Smooth muscle cell (in vitro differentiated cells): ENCODE results near the gene TBXAS1. TPM values are rescaled to one million over a fixed set of nuclear protein-coding genes. Genes with fewer than 3 reads are reported as not detected.

Source experiments
- DNase-seq: peaks from one replicate; lab custom pipeline; 2025; ENCODE audit not compliant: unreplicated experiment; lab: John Stamatoyannopoulos, UW
- H2AFZ ChIP-seq: fragments of 200-600 bp; sonication (generic); 2 replicates; pipeline ENCODE4 v1.6.0; 2016; ENCODE audit warnings: antibody characterized with exemption, low read depth, mild to moderate bottlenecking
- H3F3A ChIP-seq: fragments of 200-600 bp; sonication (generic); 2 replicates; pipeline ENCODE4 v1.6.0; 2017; ENCODE audit warnings: antibody characterized with exemption, low read depth
- H3K27ac ChIP-seq: fragments of 200-600 bp; sonication (generic); 2 replicates; pipeline ENCODE4 v1.5.1; 2016; ENCODE audit warnings: low read depth, mild to moderate bottlenecking
- H3K27me3 ChIP-seq: fragments of 200-600 bp; sonication (generic); 2 replicates; pipeline ENCODE4 v1.6.1; 2016; ENCODE audit warnings: low read depth, mild to moderate bottlenecking
- H3K36me3 ChIP-seq: fragments of 200-600 bp; sonication (generic); 2 replicates; pipeline ENCODE4 v1.5.1; 2016; ENCODE audit warnings: low read depth
- H3K4me1 ChIP-seq: fragments of 200-600 bp; sonication (generic); 2 replicates; pipeline ENCODE4 v1.5.1; 2016; ENCODE audit warnings: low read depth
- H3K4me2 ChIP-seq: fragments of 200-600 bp; sonication (generic); 2 replicates; pipeline ENCODE4 v1.6.0; 2016; ENCODE audit warnings: mild to moderate bottlenecking
- H3K4me3 ChIP-seq: fragments of 200-600 bp; sonication (generic); 2 replicates; pipeline ENCODE4 v1.5.1; 2016; ENCODE audit warnings: mild to moderate bottlenecking
- H3K79me2 ChIP-seq: fragments of 200-600 bp; sonication (generic); 2 replicates; pipeline ENCODE4 v1.6.0; 2016; ENCODE audit warnings: low read depth, mild to moderate bottlenecking
- H3K9ac ChIP-seq: fragments of 200-600 bp; sonication (generic); 2 replicates; pipeline ENCODE4 v1.6.0; 2016; ENCODE audit warnings: low read depth
- H3K9me3 ChIP-seq: fragments of 200-600 bp; sonication (generic); replicated peaks from 2 replicates; pipeline ENCODE4 v1.5.1; 2016; ENCODE audit warnings: low read depth
- H4K20me1 ChIP-seq: fragments of 200-600 bp; sonication (generic); 2 replicates; pipeline ENCODE4 v1.6.0; 2016; ENCODE audit warnings: low read depth
- CTCF ChIP-seq: fragments of 200-600 bp; sonication (generic); IDR thresholded peaks from 2 replicates; pipeline ENCODE4 v1.5.1; 2017; ENCODE audit warnings: borderline replicate concordance, mild to moderate bottlenecking, antibody characterized with exemption; ENCODE audit not compliant: insufficient read depth, poor library complexity, severe bottlenecking
- WGBS: methylation state at CpG from one replicate; pipeline ENCODE4 v1.1.7; 2016; ENCODE audit warnings: low lambda C conversion rate; 5-methylcytosine and 5-hydroxymethylcytosine counted together
- polyA plus RNA-seq: library from polyadenylated mRNA; unstranded; fragments of >200 nt; fragmentation: Nextera tagmentation; extraction: Ambion mirVana; gene quantifications from 2 replicates; pipeline ENCODE4 v1.2.1, GENCODE V29; 2016
- total RNA-seq: library from RNA; depleted of rRNA; stranded (reverse); fragments of >200 nt; gene quantifications from 2 replicates; pipeline ENCODE4 v1.2.3, GENCODE V29; 2014

The TBXAS1 gene
- total and polyA plus RNA-seq, 2 experiments from 2014 or later: 0.51 TPM; not detected in 1

GRCh38 chr7:140055833-140056232 is 226.8 kb downstream of the TBXAS1 start:
- H3F3A ChIP-seq: no peaks in the 10 kb centered on the region
- H3K27ac ChIP-seq: no peak overlapping the region
- no peaks in the 10 kb centered on the region for H3K36me3 ChIP-seq
- H3K27me3 ChIP-seq: peaks cover 13% of the 10 kb centered on the region
- H3K4me1 ChIP-seq: no peaks in the 10 kb centered on the region
- H2AFZ ChIP-seq: no peak overlapping the region
- no peak for TF ChIP-seq CTCF
- no peak overlapping the region for H3K4me2 ChIP-seq
- no peaks in the 10 kb centered on the region for H3K79me2 ChIP-seq
- no peak overlapping the region for H3K4me3 ChIP-seq
- no peaks in the 10 kb centered on the region for H3K9me3 ChIP-seq
- 96% methylated on average over 2 of the region's 2 CpGs for WGBS
- no peaks in the 10 kb centered on the region for H4K20me1 ChIP-seq
- DNase-seq: no peak
- no peak overlapping the region for H3K9ac ChIP-seq

GRCh38 chr7:140056431-140057142 is 227.5 kb downstream of the TBXAS1 start:
- Histone ChIP-seq H3K27ac (no peak overlapping the region), H3K36me3 (no peaks in the 10 kb centered on the region), H3K27me3 (peaks cover 13% of the 10 kb centered on the region), H3K4me3 (no peak overlapping the region), H2AFZ (no peak overlapping the region), H3K9ac (no peak overlapping the region), H3F3A (no peaks in the 10 kb centered on the region), H3K4me2 (no peak overlapping the region), H3K4me1 (no peaks in the 10 kb centered on the region), H3K79me2 (no peaks in the 10 kb centered on the region), H4K20me1 (no peaks in the 10 kb centered on the region), H3K9me3 (no peaks in the 10 kb centered on the region)
- WGBS: 96% methylated on average over 5 of the region's 5 CpGs
- TF ChIP-seq CTCF: no peak
- no peak for DNase-seq

- no peak for TF ChIP-seq CTCF
- no peaks in the 10 kb centered on the region for H3K9me3 ChIP-seq
- H3K36me3 ChIP-seq: no peaks in the 10 kb centered on the region
- H3K9ac ChIP-seq: no peak overlapping the region
- DNase-seq: no peak
- H3K4me2 ChIP-seq: no peak overlapping the region
- peaks cover 13% of the 10 kb centered on the region for H3K27me3 ChIP-seq
- H3K4me1 ChIP-seq: no peaks in the 10 kb centered on the region
- WGBS: 100% methylated on average over 3 of the region's 3 CpGs
- H3K79me2 ChIP-seq: no peaks in the 10 kb centered on the region
- H3K27ac ChIP-seq: no peak overlapping the region
- H4K20me1 ChIP-seq: no peaks in the 10 kb centered on the region
- no peak overlapping the region for H3K4me3 ChIP-seq
- no peak overlapping the region for H2AFZ ChIP-seq
- no peaks in the 10 kb centered on the region for H3F3A ChIP-seq
These were observed 228.1 kb downstream of the TBXAS1 start for GRCh38 chr7:140057143-140057535.

- no peak for TF ChIP-seq CTCF
- Histone ChIP-seq H3K9ac (no peak overlapping the region), H3K9me3 (no peaks in the 10 kb centered on the region), H3K27me3 (peaks cover 13% of the 10 kb centered on the region), H3K4me3 (no peak overlapping the region), H3K4me2 (no peak overlapping the region), H3K79me2 (no peaks in the 10 kb centered on the region), H3K36me3 (no peaks in the 10 kb centered on the region), H3K27ac (no peak overlapping the region), H4K20me1 (no peaks in the 10 kb centered on the region), H3K4me1 (peaks cover 4% of the 10 kb centered on the region), H3F3A (no peaks in the 10 kb centered on the region), H2AFZ (no peak overlapping the region)
- 86% methylated on average over 7 of the region's 7 CpGs for WGBS
- DNase-seq: no peak
These were observed 229.5 kb downstream of the TBXAS1 start for GRCh38 chr7:140058517-140058916.
